ENCODE measurements around the gene ZSWIM6.
"Not testable (repeated sequence)": the region's sequence is repeated elsewhere in the genome, so short reads cannot be mapped to it uniquely, and the experiment has no call there.

Gene ZSWIM6

GRCh38 chr5:61363401-61364114, 31.5 kb downstream of the ZSWIM6 start:
- DNase-seq (ENCODE audit: low read depth), result no peak

- no peak for DNase-seq (ENCODE audit: low read depth)
Measured at GRCh38 chr5:61366497-61367240, 34.6 kb downstream of the ZSWIM6 start.

- DNase-seq (ENCODE audit: low read depth), result no peak
Measured at GRCh38 chr5:61370506-61370905, 38.4 kb downstream of the ZSWIM6 start.

GRCh38 chr5:61371474-61371873, 39.4 kb downstream of the ZSWIM6 start:
- DNase-seq (ENCODE audit: low read depth), result no peak

GRCh38 chr5:61379677-61380076, 47.6 kb downstream of the ZSWIM6 start:
- no peak for DNase-seq (ENCODE audit: low read depth)

GRCh38 chr5:61381968-61382367, 49.9 kb downstream of the ZSWIM6 start:
- no peak for DNase-seq (ENCODE audit: low read depth)

GRCh38 chr5:61385627-61386026, 53.6 kb downstream of the ZSWIM6 start:
- no peak for DNase-seq (ENCODE audit: low read depth)

GRCh38 chr5:61386045-61386800, 54.2 kb downstream of the ZSWIM6 start:
- DNase-seq (ENCODE audit: low read depth), result no peak

- DNase-seq (ENCODE audit: low read depth), result no peak
Measured at GRCh38 chr5:61389609-61390008, 57.6 kb downstream of the ZSWIM6 start.

GRCh38 chr5:61394078-61394704, 62.1 kb downstream of the ZSWIM6 start:
- no peak for DNase-seq (ENCODE audit: low read depth)

- no peak for DNase-seq (ENCODE audit: low read depth)
Measured at GRCh38 chr5:61394793-61395192, 62.7 kb downstream of the ZSWIM6 start.

- DNase-seq (ENCODE audit: low read depth), result no peak
Measured at GRCh38 chr5:61397238-61397637, 65.2 kb downstream of the ZSWIM6 start.

- no peak for DNase-seq (ENCODE audit: low read depth)
Measured at GRCh38 chr5:61397937-61398336, 65.9 kb downstream of the ZSWIM6 start.

GRCh38 chr5:61398440-61398839, 66.4 kb downstream of the ZSWIM6 start:
- DNase-seq (ENCODE audit: low read depth), result no peak

- no peak for DNase-seq (ENCODE audit: low read depth)
Measured at GRCh38 chr5:61399679-61400078, 67.6 kb downstream of the ZSWIM6 start.

- DNase-seq (ENCODE audit: low read depth), result no peak
Measured at GRCh38 chr5:61401726-61402125, 69.7 kb downstream of the ZSWIM6 start.

GRCh38 chr5:61402244-61402823, 70.3 kb downstream of the ZSWIM6 start:
- DNase-seq (ENCODE audit: low read depth), result no peak

- peak; percentile 40 for DNase-seq (ENCODE audit: low read depth)
Measured at GRCh38 chr5:61402970-61403900, 71.2 kb downstream of the ZSWIM6 start.

- DNase-seq (ENCODE audit: low read depth), result no peak
Measured at GRCh38 chr5:61405511-61406295, 73.6 kb downstream of the ZSWIM6 start.

- not testable (repeated sequence) for DNase-seq (ENCODE audit: low read depth)
Measured at GRCh38 chr5:61406497-61406896, 74.4 kb downstream of the ZSWIM6 start.

Measured in GM04504 (cell line).